Right ventricle myocardium superior (tissue), 1 donor: ENCODE results near the gene CSNK2B. TPM values are rescaled to one million over a fixed set of nuclear protein-coding genes. Genes with fewer than 3 reads are reported as not detected.

Experiments
- ATAC-seq: fragments of 200-7000 bp; cut with Tn5 transposase; one replicate; pipeline ENCODE4 v1.9.1; 2020; ENCODE audit warnings: mild to moderate bottlenecking; ENCODE audit not compliant: poor library complexity
- DNase-seq: peaks from one replicate; pipeline ENCODE4 v3.0.0-alpha.2; 2020
- intact Hi-C: fragments of 100-400 bp; cut with DNase I; formaldehyde crosslinking; loops from one replicate; pipeline ENCODE4 v1.11.2; 2022
- microRNA-seq: library from miRNA; unstranded; fragments of <30 nt; microRNA quantifications from one replicate; pipeline ENCODE4 v1.2.0, GENCODE V29; 2020
- total RNA-seq: library from RNA; stranded (reverse); fragmentation: NEBNext Ultra II Directional; extraction: Animal tissue kit (Norgen Biotek cat#: 25700); gene quantifications from one replicate; pipeline ENCODE4 v1.2.1, GENCODE V29; 2021
- donor health status: DM: no; HTN: yes; CAD: no; lungs with severe emphysema.

The CSNK2B gene
- total RNA-seq, 1 donor from 2014 or later = 95.1 TPM

DNA sequence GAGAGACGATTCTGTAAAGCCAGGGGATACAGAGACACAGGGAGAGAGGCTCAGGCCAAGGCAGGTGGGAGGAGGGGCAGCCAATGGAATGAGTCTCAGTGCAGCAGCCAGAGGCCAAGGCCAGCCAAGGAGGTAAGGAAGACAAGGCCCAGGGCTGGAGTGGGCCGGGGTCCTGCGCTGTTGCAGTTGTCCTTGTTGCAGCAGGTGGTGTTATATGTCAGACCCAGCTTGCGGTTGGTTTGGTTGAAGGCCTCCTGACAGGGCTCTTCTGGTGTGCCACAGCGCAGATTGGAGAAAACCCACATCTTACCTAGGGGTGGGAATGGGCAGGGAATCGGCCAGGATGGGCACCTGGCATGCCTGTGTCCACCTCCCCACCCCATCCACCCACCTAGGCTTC is 53.1 kb downstream of the CSNK2B start:
- ATAC-seq (no peak), DNase-seq (no peak)
- intact Hi-C loops = no loop called here

Small RNA genes within 50 kb of the gene (microRNA-seq; reads per million reads assigned to microRNA genes)
- gene MIR4646 = 0.97 reads per million
- gene MIR6832 = not detected

Other genes with a start within 250 kb of the CSNK2B start
- 1.3 TPM for gene MICB, start 167.9 kb upstream of the CSNK2B start, total RNA-seq
- gene MCCD1, start 137.1 kb upstream of the CSNK2B start, total RNA-seq = not detected
- 145 TPM for gene DDX39B, start 124.1 kb upstream of the CSNK2B start, total RNA-seq
- gene ATP6V1G2, start 119.5 kb upstream of the CSNK2B start, total RNA-seq = 2.3 TPM
- 9.2 TPM for gene NFKBIL1, start 118.5 kb upstream of the CSNK2B start, total RNA-seq
- not detected for gene LTA, start 93.8 kb upstream of the CSNK2B start, total RNA-seq
- 0.59 TPM for gene TNF, start 90.5 kb upstream of the CSNK2B start, total RNA-seq
- not detected for gene LTB, start 83.7 kb upstream of the CSNK2B start, total RNA-seq
- gene LST1, start 79.8 kb upstream of the CSNK2B start, total RNA-seq = 5.5 TPM
- not detected for gene NCR3, start 73.1 kb upstream of the CSNK2B start, total RNA-seq
- 17.7 TPM for gene AIF1, start 50.8 kb upstream of the CSNK2B start, total RNA-seq
- 69.1 TPM for gene PRRC2A, start 45.4 kb upstream of the CSNK2B start, total RNA-seq
- gene BAG6, start 13.4 kb upstream of the CSNK2B start, total RNA-seq = 253 TPM
- 1.9 TPM for gene APOM, start 10.2 kb upstream of the CSNK2B start, total RNA-seq
- 16.5 TPM for gene C6orf47, start 5.3 kb upstream of the CSNK2B start, total RNA-seq
- gene GPANK1, start 1.1 kb upstream of the CSNK2B start, total RNA-seq = 19.2 TPM
- 2.8 TPM for gene LY6G5B, start 3.9 kb downstream of the CSNK2B start, total RNA-seq
- 1.3 TPM for gene LY6G5C, start 15.0 kb downstream of the CSNK2B start, total RNA-seq
- 27.9 TPM for gene ABHD16A, start 37.2 kb downstream of the CSNK2B start, total RNA-seq
- gene LY6G6F, start 40.8 kb downstream of the CSNK2B start, total RNA-seq = not detected
- gene LY6G6D, start 49.3 kb downstream of the CSNK2B start, total RNA-seq = not detected
- not detected for gene LY6G6C, start 55.7 kb downstream of the CSNK2B start, total RNA-seq
- 0.13 TPM for gene MPIG6B, start 57.3 kb downstream of the CSNK2B start, total RNA-seq
- gene DDAH2, start 63.2 kb downstream of the CSNK2B start, total RNA-seq = 32.9 TPM
- gene CLIC1, start 70.5 kb downstream of the CSNK2B start, total RNA-seq = 86.8 TPM
- 1.8 TPM for gene MSH5, start 73.9 kb downstream of the CSNK2B start, total RNA-seq
- gene SAPCD1, start 96.6 kb downstream of the CSNK2B start, total RNA-seq = 0.86 TPM
- gene VWA7, start 111.2 kb downstream of the CSNK2B start, total RNA-seq = 9.5 TPM
- gene VARS1, start 129.7 kb downstream of the CSNK2B start, total RNA-seq = 22.1 TPM
- gene LSM2, start 140.9 kb downstream of the CSNK2B start, total RNA-seq = 23.0 TPM
- 2.0 TPM for gene HSPA1L, start 149.2 kb downstream of the CSNK2B start, total RNA-seq
- gene HSPA1A, start 149.5 kb downstream of the CSNK2B start, total RNA-seq = 324 TPM
- gene HSPA1B, start 161.7 kb downstream of the CSNK2B start, total RNA-seq = 236 TPM
- gene NEU1, start 196.7 kb downstream of the CSNK2B start, total RNA-seq = 24.1 TPM
- gene SLC44A4, start 212.9 kb downstream of the CSNK2B start, total RNA-seq = not detected
- 15.5 TPM for gene EHMT2, start 231.6 kb downstream of the CSNK2B start, total RNA-seq
- 3.1 TPM for gene ZBTB12, start 236.0 kb downstream of the CSNK2B start, total RNA-seq